Measurements from ENCODE around the gene GSE1.

The GSE1 gene

GRCh38 chr16:85579191-85579590 lies 33.9 kb upstream of the GSE1 start:
- no peak overlapping the region for H2AK5ac ChIP-seq (ENCODE audit: low read length, severe bottlenecking)
- H3K4me1 ChIP-seq (ENCODE audit: control insufficient read depth, insufficient read depth, low read depth, low read length), result peaks cover 43% of the 10 kb centered on the region
- H3K23ac ChIP-seq (ENCODE audit: low read length in 2 of 2), result no peak overlapping the region
- H2BK12ac ChIP-seq (ENCODE audit: low read length in 2 of 2), result no peak overlapping the region
- H3K14ac ChIP-seq (ENCODE audit: low read length in 2 of 2), result no peak overlapping the region
- H3K4ac ChIP-seq (ENCODE audit: low read depth in 1 of 2, low read length in 2 of 2), result peak overlapping the region in 1 of 2 experiments; percentile 61
- peak overlapping the region; percentile 20 for H2BK15ac ChIP-seq (ENCODE audit: low read depth, poor library complexity, severe bottlenecking)
- peak overlapping the region; percentile 91 for H4K91ac ChIP-seq (ENCODE audit: low read length)
- H2BK120ac ChIP-seq (ENCODE audit: low read depth, low read length), result peak overlapping the region; percentile 50
- H3K27ac ChIP-seq (ENCODE audit: low read length, poor library complexity, severe bottlenecking), result no peak overlapping the region
- H3K36me3 ChIP-seq (ENCODE audit: control insufficient read depth in 1 of 2, insufficient read depth in 2 of 2, low read depth in 1 of 2, low read length in 2 of 2), result peaks cover 0 to 6% of the 10 kb centered on the region in 2 experiments
- no peaks in the 10 kb centered on the region for H3K9me3 ChIP-seq (ENCODE audit: control insufficient read depth, low read length)
- DNase-seq, result no peak
- no peak overlapping the region for H3K4me3 ChIP-seq (ENCODE audit: insufficient read depth in 1 of 2, low read depth in 1 of 2, low read length in 2 of 2)
- 32% methylated on average over 12 of the region's 13 CpGs for WGBS
- no peak overlapping the region for H3K4me2 ChIP-seq (ENCODE audit: low read length, poor library complexity, severe bottlenecking)
- no peaks in the 10 kb centered on the region for H3K27me3 ChIP-seq (ENCODE audit: control insufficient read depth in 1 of 2, insufficient read depth in 1 of 2, low read length in 2 of 2)
- no peak overlapping the region for H4K8ac ChIP-seq (ENCODE audit: low read length)
- peak overlapping the region; percentile 50 to 91 for H3K18ac ChIP-seq (ENCODE audit: low read depth in 1 of 2, low read length in 2 of 2)
- no peak overlapping the region for H2BK5ac ChIP-seq (ENCODE audit: low read depth, low read length, poor library complexity, severe bottlenecking)
- H3K9ac ChIP-seq (ENCODE audit: low read length), result no peak overlapping the region
- no peak overlapping the region for H2AFZ ChIP-seq (ENCODE audit: low read depth, low read length)
- peaks cover 51% of the 10 kb centered on the region for H3K79me1 ChIP-seq (replicated peaks; ENCODE audit: low read length, poor library complexity, severe bottlenecking)

- Histone ChIP-seq H3K4me1 (ENCODE audit: control insufficient read depth, insufficient read depth, low read depth, low read length) (peaks cover 40% of the 10 kb centered on the region), H4K91ac (ENCODE audit: low read length) (peak overlapping the region; percentile 74), H2BK120ac (ENCODE audit: low read depth, low read length) (peak overlapping the region; percentile 45), H2AFZ (ENCODE audit: low read depth, low read length) (no peak overlapping the region), H3K4ac (ENCODE audit: low read depth in 1 of 2, low read length in 2 of 2) (peak overlapping the region; percentile 12 to 84), H2BK15ac (ENCODE audit: low read depth, poor library complexity, severe bottlenecking) (peak overlapping the region; percentile 30), H3K27ac (ENCODE audit: low read length, poor library complexity, severe bottlenecking) (no peak overlapping the region), H3K23ac (ENCODE audit: low read length in 2 of 2) (peak overlapping the region in 1 of 2 experiments; percentile 16), H3K14ac (ENCODE audit: low read length in 2 of 2) (peak overlapping the region in 1 of 2 experiments; percentile 35), H3K4me2 (ENCODE audit: low read length, poor library complexity, severe bottlenecking) (no peak overlapping the region), H2AK5ac (ENCODE audit: low read length, severe bottlenecking) (no peak overlapping the region), H3K9me3 (ENCODE audit: control insufficient read depth, low read length) (no peaks in the 10 kb centered on the region), H3K9ac (ENCODE audit: low read length) (peak overlapping the region; percentile 26), H3K4me3 (ENCODE audit: insufficient read depth in 1 of 2, low read depth in 1 of 2, low read length in 2 of 2) (no peak overlapping the region), H3K18ac (ENCODE audit: low read depth in 1 of 2, low read length in 2 of 2) (peak overlapping the region; percentile 73 to 91), H3K79me1 (replicated peaks; ENCODE audit: low read length, poor library complexity, severe bottlenecking) (peaks cover 48% of the 10 kb centered on the region), H3K27me3 (ENCODE audit: control insufficient read depth in 1 of 2, insufficient read depth in 1 of 2, low read length in 2 of 2) (no peaks in the 10 kb centered on the region), H3K36me3 (ENCODE audit: control insufficient read depth in 1 of 2, insufficient read depth in 2 of 2, low read depth in 1 of 2, low read length in 2 of 2) (peaks cover 0 to 6% of the 10 kb centered on the region in 2 experiments), H2BK12ac (ENCODE audit: low read length in 2 of 2) (peak overlapping the region; percentile 16 to 57), H2BK5ac (ENCODE audit: low read depth, low read length, poor library complexity, severe bottlenecking) (no peak overlapping the region), H4K8ac (ENCODE audit: low read length) (peak overlapping the region; percentile 66)
- 76% methylated on average over 11 of the region's 11 CpGs for WGBS
- peak; percentile 74 for DNase-seq
Measured at GRCh38 chr16:85579923-85580580, 33.1 kb upstream of the GSE1 start.

GRCh38 chr16:85580684-85581083 lies 32.4 kb upstream of the GSE1 start:
- peak overlapping the region; percentile 26 for H3K9ac ChIP-seq (ENCODE audit: low read length)
- H3K9me3 ChIP-seq (ENCODE audit: control insufficient read depth, low read length), result no peaks in the 10 kb centered on the region
- peaks cover 0 to 8% of the 10 kb centered on the region in 2 experiments for H3K36me3 ChIP-seq (ENCODE audit: control insufficient read depth in 1 of 2, insufficient read depth in 2 of 2, low read depth in 1 of 2, low read length in 2 of 2)
- no peak overlapping the region for H3K4me2 ChIP-seq (ENCODE audit: low read length, poor library complexity, severe bottlenecking)
- peaks cover 38% of the 10 kb centered on the region for H3K4me1 ChIP-seq (ENCODE audit: control insufficient read depth, insufficient read depth, low read depth, low read length)
- 95% methylated on average over 7 of the region's 7 CpGs for WGBS
- H3K18ac ChIP-seq (ENCODE audit: low read depth in 1 of 2, low read length in 2 of 2), result peak overlapping the region in 1 of 2 experiments; percentile 23
- DNase-seq, result no peak
- H3K23ac ChIP-seq (ENCODE audit: low read length in 2 of 2), result no peak overlapping the region
- H3K27me3 ChIP-seq (ENCODE audit: control insufficient read depth in 1 of 2, insufficient read depth in 1 of 2, low read length in 2 of 2), result no peaks in the 10 kb centered on the region
- H3K4me3 ChIP-seq (ENCODE audit: insufficient read depth in 1 of 2, low read depth in 1 of 2, low read length in 2 of 2), result no peak overlapping the region
- H2BK5ac ChIP-seq (ENCODE audit: low read depth, low read length, poor library complexity, severe bottlenecking), result no peak overlapping the region
- H3K14ac ChIP-seq (ENCODE audit: low read length in 2 of 2), result no peak overlapping the region
- H2AK5ac ChIP-seq (ENCODE audit: low read length, severe bottlenecking), result no peak overlapping the region
- no peak overlapping the region for H3K27ac ChIP-seq (ENCODE audit: low read length, poor library complexity, severe bottlenecking)
- no peak overlapping the region for H2BK120ac ChIP-seq (ENCODE audit: low read depth, low read length)
- no peak overlapping the region for H4K91ac ChIP-seq (ENCODE audit: low read length)
- peaks cover 49% of the 10 kb centered on the region for H3K79me1 ChIP-seq (replicated peaks; ENCODE audit: low read length, poor library complexity, severe bottlenecking)
- peak overlapping the region in 1 of 2 experiments; percentile 57 for H2BK12ac ChIP-seq (ENCODE audit: low read length in 2 of 2)
- peak overlapping the region; percentile 30 for H2BK15ac ChIP-seq (ENCODE audit: low read depth, poor library complexity, severe bottlenecking)
- no peak overlapping the region for H2AFZ ChIP-seq (ENCODE audit: low read depth, low read length)
- no peak overlapping the region for H4K8ac ChIP-seq (ENCODE audit: low read length)
- H3K4ac ChIP-seq (ENCODE audit: low read depth in 1 of 2, low read length in 2 of 2), result no peak overlapping the region

GRCh38 chr16:85582229-85582991 lies 30.7 kb upstream of the GSE1 start:
- Histone ChIP-seq H4K8ac (ENCODE audit: low read length) (no peak overlapping the region), H2BK120ac (ENCODE audit: low read depth, low read length) (no peak overlapping the region), H2AFZ (ENCODE audit: low read depth, low read length) (no peak overlapping the region), H3K79me1 (replicated peaks; ENCODE audit: low read length, poor library complexity, severe bottlenecking) (peaks cover 47% of the 10 kb centered on the region), H3K14ac (ENCODE audit: low read length in 2 of 2) (peak overlapping the region in 1 of 2 experiments; percentile 44), H3K4me1 (ENCODE audit: control insufficient read depth, insufficient read depth, low read depth, low read length) (peaks cover 49% of the 10 kb centered on the region), H3K36me3 (ENCODE audit: control insufficient read depth in 1 of 2, insufficient read depth in 2 of 2, low read depth in 1 of 2, low read length in 2 of 2) (peaks cover 0 to 9% of the 10 kb centered on the region in 2 experiments), H3K27me3 (ENCODE audit: control insufficient read depth in 1 of 2, insufficient read depth in 1 of 2, low read length in 2 of 2) (no peaks in the 10 kb centered on the region), H3K4me3 (ENCODE audit: insufficient read depth in 1 of 2, low read depth in 1 of 2, low read length in 2 of 2) (no peak overlapping the region), H3K18ac (ENCODE audit: low read depth in 1 of 2, low read length in 2 of 2) (peak overlapping the region; percentile 38 to 89), H2BK5ac (ENCODE audit: low read depth, low read length, poor library complexity, severe bottlenecking) (peak overlapping the region; percentile 4), H2AK5ac (ENCODE audit: low read length, severe bottlenecking) (peak overlapping the region; percentile 47), H3K4ac (ENCODE audit: low read depth in 1 of 2, low read length in 2 of 2) (peak overlapping the region in 1 of 2 experiments; percentile 79), H2BK12ac (ENCODE audit: low read length in 2 of 2) (peak overlapping the region; percentile 59 to 87), H3K4me2 (ENCODE audit: low read length, poor library complexity, severe bottlenecking) (peak overlapping the region; percentile 60), H3K23ac (ENCODE audit: low read length in 2 of 2) (no peak overlapping the region), H2BK15ac (ENCODE audit: low read depth, poor library complexity, severe bottlenecking) (peak overlapping the region; percentile 75), H3K27ac (ENCODE audit: low read length, poor library complexity, severe bottlenecking) (peak overlapping the region; percentile 79), H4K91ac (ENCODE audit: low read length) (peak overlapping the region; percentile 81), H3K9me3 (ENCODE audit: control insufficient read depth, low read length) (no peaks in the 10 kb centered on the region), H3K9ac (ENCODE audit: low read length) (no peak overlapping the region)
- WGBS, result 69% methylated on average over 29 of the region's 29 CpGs
- no peak for DNase-seq

Measured in mesenchymal stem cell (in vitro differentiated cells and primary cell).